NCI-H1436 (cell line): ENCODE measurements around the gene DTD1.

Experiments
- DNase-seq: peaks from one replicate; lab custom pipeline; 2025; lab: John Stamatoyannopoulos, UW

The DTD1 gene

DNA sequence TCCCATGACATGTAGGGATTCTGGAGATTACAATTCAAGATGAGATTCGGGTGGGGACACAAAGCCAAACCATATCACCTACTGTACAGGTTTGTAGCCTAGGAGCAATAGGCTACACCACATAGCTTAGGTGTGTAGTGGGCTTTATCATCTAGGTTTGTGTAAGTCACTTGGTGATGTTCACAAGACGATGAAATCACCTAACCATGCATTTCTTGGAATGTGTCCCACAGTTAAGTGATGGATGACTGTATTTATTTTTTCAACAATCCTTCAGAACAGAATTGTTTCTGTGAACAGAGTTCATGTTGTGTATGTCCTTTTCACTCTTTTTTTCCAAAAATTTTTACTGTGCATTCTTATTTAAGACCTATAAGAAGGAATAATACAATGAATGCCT lies 76.1 kb downstream of the DTD1 start:
- DNase-seq, result no peak

DNA sequence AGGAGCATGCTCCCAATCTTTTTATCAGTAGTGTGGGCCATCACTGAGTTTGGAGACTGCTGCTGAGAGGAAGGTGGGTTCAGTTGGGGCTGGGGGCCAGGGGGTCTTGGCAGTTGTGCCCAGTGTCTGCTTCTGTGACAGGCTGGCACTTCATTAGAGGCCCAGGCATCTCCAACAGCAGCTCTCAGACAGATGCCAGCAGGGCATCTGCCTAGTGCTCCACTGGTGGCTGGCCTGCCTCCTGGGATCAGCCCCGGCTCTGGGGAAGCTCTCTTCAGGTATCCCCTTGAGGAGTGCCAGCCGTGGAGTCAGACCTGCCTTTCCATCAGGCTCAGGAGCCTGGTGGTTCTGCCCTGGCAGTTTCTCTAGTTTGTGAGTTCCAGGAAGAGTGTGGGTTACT lies 77.3 kb downstream of the DTD1 start:
- no peak for DNase-seq

DNA sequence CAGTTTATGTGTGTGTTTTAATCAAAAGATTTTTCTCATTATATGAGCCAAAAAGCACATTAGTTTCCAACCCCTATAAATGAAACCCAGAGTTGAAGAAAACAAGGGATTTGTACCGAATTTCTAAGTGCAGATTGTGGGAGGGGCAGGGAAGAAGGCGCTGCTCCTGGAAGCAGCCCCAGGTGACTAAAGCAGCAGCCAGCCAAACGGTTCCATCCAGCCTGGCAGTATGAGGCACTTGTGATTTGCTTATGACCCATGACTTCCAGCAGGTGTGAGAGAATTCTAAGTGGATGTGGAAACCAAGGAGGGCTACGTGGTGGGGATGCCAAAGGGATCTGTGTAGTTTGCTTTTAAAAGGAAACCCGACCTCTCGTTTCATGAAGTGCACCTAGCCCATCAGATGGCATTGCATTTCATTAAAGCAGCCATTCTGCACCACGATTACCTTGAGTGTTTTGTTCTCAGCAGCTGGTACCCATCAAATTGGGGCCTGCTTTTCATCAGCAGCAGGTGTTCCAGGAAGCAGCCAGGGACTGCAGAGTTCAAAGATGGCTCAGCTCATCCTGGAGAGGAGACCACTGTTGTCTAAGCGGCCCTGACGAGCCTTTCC lies 79.1 kb downstream of the DTD1 start:
- DNase-seq, result peak; percentile 94

DNA sequence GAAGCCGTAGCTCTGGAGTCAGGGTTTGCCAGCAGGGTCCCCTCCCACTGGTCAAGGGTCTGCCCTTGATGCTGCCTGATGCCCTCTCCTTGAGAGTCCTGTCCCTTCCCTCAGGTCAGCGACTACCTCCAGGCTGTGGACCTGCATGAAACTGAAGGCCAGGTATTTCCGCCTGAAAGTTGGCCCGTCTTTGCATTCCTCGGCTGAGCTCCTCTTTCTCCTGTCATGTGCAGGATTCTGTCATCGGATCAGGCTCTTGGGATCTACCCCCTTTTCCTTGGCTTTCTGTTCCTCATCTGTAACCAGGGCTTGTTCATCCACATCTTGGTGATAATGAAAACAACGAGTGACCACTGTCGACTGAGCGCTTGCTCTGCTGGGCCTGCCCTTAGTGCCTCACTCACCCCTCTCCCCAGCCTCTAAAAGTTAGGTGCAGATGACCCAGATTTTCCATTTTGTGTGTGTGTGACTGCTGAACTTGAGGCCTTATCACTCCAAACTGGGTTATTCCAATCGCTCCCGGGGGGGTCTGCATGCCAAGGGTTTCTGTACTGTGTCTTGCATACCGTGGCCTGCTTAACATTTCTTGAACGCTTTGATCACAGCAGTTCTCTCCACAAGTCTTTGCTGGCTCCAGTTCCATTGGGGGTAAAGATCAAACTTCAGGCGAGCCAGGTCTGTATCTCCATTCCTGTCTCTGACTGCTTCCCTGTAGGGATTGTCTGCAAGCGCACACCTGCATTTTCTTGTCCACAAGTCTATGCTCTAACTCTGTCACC lies 81.6 kb downstream of the DTD1 start:
- DNase-seq, result no peak

DNA sequence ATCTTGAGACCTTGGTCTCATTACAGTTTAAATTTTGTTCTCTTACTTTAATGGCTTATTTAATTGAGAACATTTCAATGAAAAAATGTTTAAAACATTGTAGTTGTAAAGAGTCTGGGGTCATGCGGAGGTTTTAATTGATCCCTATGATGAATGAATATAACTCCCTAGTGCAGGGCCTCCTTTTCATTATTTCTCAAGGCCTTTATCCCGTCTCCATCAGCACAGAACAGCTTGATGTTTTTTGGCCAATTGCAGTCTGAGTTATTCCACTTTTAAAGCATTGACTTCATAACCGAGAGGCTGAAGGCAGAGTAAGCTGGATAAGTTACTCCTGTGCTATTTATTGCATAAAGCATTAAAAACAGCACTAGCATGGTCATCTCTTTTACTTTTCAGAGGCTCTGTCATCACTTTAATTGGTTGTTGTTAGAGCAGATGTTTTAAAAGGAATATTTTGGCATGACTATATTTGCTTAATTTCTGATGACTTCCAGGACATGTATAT lies 83.4 kb downstream of the DTD1 start:
- DNase-seq, result no peak

DNA sequence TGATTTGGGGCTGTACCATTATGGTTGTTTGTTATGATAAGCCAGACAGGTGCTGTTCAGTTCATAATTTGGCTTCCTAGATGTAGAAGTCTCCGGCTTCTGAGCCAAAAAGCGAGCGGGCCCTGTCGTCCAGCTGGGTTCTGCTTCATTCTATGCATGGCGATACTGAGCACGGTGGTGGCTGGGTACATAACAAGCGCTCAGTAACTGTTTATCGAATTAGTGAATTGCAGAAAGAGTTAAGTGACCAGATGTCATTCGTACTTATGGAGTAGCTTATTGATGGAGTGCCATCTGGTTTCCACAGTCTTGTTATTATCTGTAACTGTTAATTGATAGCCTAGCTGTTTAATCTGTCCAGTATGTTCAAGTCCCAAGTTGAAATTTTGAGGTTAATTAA lies 85.0 kb downstream of the DTD1 start:
- DNase-seq, result peak; percentile 35

DNA sequence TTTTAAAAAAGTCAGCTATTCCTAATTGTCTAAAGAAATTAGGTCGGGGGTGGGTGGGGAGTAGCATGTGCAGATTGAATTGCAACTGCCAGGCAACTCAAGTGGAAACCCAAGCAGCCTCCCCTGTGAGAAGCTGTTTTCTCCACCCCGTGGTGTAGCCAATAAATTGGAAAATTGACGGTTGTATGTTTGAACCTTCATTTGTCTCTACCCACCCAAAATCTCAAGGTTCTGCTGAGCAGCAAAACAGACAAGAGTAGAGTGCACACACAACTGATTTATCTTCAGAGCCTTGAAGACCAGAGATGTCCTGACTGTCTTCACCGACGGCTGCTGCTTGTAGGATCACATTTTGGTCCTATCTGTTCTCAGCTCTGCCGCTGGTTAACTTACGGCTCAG lies 88.5 kb downstream of the DTD1 start:
- DNase-seq, result peak; percentile 23

DNA sequence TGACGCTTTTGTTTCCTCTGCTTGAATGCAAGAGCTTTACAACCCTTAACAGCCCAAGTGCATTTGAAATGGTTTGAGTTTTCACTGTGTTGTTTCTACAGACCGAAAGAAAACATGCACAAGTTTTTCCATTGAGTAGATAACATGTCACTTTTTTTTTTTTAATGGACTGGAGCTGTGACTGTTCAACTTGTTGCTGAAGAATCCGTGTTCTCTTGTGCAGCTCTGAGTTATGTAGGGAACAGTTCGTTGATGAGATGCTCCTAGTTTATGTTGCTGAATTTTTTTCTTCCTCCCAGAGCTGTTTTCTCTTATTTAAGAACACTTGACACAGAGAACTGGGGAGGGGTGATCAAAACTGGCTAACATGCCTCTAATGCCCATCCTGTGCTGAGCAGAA lies 89.3 kb downstream of the DTD1 start:
- DNase-seq, result no peak

DNA sequence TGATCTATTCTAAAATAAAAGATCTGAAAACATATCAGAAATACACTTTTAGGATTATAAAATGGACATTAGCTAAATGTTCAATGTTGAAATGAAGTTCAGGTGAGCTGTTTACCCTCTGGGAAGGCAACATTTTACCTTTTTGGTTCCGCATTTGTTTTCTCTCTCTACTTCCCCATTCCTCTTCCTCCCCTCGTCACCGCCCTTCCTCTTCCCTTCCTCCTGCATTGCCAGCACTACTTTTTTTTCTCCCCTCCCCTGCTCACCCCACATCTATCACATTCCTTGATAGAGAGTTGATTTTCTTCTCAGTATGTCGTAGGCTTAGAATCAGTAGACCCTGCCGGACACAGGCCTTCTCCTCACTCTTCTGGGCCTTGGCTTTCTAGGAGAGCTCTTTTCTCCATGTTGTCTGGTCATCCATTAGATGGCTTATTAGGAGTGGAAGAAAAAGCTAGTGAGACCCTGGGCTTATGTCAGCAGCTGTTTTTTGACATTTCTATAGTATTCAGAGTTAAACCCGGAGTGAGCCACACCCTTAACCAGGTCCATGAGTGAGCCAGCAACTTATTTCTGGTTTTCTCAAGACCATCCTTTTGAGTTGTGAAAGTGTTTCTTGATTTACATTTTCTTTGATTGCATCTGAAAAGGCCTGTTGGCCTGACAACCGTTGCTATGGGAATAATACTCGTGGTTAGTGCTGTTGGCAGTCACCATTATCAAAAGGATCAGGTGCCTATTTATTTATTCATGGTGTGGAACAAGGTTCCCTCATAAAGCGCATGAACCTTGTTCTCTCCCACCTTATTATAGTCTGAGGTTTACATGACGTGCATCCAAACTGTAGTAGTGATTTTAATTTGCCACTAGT lies 90.9 kb downstream of the DTD1 start:
- DNase-seq, result peak; percentile 80

DNA sequence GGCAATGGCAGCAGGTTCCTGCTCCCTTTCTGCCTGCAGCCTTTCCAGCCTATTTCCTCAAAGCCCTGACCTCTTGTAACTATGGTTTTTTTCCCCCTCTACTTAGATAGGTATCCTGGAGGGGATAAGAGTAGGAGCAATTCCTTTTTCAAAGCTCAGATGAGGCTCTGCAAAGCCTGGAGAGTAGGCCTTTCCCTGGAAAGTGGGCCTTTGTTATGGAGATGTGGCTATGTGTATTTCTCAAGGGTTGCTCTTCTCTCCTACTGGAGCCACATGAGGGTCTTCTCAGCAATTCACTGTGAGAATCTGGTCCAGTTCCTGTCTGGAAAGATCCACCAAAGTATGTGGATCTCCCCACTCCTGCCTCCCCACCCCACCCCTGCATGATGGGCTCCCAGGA lies 96.0 kb downstream of the DTD1 start:
- no peak for DNase-seq

DNA sequence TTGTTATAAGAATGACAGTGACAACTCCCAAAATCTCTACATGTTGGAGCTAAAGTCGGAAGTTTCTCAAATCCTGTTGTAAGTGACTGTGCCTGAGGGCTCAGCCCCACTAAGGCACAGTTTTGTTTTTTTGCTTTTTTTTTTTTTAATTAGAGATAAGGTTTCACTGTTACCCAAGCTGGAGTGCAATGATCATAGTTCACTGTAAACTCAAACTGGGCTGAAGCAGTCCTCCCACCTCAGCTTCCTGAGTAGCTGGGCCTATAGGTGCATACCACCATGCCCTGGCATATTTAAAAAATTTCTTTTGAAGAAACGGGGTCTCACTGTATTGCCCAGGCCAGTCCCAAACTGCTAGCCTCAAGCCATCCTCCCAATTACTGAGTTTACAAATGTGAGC lies 96.9 kb downstream of the DTD1 start:
- DNase-seq, result no peak

DNA sequence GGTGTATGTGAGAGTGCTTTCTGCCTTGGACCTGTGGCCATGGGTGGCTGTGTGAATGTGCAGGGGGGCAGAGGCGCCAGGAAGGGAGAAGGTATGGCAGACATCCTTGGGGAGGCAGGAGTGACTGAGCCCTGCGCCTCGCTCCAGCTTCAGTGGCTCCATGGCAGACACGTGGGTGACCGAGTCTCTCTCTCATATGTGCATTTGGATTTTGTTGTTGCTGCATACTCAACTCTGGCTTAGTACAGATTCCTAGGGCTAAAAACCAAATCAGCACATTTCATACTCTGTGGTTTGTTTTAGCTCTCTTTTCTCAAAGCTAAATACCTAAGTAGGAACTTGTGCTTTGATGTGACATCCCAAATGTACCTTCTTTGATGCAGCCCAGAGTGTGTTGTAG lies 97.6 kb downstream of the DTD1 start:
- DNase-seq, result no peak

DNA sequence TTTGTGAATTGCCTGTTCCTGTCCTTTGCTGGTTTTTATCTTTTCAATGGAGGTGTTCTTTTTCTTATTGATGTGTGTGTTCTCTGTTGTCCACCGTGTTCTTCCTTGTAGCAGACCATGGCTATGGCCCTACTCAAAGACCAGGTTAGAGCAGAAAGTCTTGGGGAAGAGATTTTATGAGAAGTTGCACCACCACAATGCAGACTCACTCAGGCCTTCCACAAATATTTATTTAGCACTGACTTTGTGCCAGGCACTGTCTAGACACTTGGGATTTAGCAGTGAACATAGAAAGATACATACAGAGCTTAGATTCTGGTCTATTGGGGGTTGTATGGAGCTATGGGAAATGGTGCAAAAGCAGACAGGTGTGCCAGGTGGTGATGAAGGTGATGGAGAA lies 98.8 kb downstream of the DTD1 start:
- no peak for DNase-seq

DNA sequence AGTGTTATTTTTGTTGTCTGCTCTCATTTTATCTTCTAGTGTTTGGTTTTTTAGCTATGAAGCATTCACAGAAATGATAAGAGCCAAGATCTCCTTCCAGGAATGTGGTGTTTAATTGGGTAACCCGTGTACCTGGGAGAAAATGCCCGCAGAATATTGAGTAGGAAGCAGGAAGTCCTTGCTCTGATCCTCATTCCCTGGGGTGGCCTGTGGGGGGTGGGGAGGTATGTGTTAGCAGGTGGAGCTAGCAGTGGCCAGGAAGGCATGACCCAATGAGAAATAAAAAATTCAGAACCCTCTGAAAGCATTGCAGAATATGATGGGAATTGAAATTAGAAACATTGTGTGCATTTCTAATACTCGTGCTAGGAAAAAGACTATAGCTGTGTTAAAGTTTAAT lies 100.8 kb downstream of the DTD1 start:
- DNase-seq, result no peak

DNA sequence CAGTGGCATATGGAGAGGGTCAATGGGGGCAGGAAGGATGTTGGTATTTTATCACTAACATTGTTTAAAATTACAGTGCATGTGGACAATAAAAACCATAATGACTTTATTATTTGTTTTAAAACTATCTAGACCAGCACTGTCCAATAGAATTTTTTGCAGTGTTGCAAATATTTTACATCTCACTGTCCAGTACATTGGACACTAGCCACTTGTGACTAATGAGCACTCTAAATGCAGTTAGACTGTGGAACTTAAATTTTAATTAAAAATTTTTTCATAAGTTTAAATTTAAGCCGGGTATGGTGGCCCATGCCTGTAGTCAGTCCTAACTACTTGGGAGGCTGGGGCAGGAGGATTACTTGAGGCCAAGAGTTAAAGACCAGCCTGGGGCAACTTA lies 101.7 kb downstream of the DTD1 start:
- DNase-seq, result no peak

DNA sequence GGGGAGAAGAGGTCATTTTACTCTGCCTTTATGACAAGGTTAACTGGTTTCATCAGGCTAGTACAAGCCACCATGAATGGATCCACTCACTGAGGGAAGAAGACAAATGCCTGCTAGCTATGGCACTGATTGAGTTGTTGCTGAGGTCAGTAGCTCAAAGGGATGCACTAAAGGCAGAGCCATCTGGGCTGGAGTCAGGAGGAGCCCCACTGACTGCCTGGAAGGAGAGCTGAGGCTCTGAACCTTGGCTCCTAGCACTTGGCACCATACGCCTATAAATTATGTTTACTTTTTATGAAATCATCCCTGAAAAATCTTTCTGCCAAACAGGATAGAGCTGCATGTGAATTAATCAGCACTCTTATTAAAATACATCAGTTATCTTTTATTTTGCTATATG lies 104.6 kb downstream of the DTD1 start:
- DNase-seq, result no peak

DNA sequence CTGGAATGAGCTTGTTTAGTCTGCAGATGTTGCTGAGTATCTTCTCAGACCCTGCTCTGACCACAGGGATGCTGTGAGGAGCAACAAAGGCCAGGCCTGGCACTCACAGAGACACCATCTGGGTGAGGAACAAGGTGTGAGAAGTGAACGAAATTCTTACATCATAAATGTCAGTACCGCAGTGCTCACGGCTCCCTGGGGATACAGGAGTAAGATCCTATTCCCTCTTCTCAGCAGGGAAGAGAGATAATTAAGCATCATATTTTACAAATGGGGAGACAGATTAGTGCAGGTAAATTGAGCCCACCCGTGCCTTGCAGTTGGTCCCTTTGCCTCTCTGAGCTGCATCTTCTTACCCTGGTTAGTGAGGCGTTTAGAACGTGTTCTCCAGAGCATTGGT lies 106.2 kb downstream of the DTD1 start:
- DNase-seq, result no peak

DNA sequence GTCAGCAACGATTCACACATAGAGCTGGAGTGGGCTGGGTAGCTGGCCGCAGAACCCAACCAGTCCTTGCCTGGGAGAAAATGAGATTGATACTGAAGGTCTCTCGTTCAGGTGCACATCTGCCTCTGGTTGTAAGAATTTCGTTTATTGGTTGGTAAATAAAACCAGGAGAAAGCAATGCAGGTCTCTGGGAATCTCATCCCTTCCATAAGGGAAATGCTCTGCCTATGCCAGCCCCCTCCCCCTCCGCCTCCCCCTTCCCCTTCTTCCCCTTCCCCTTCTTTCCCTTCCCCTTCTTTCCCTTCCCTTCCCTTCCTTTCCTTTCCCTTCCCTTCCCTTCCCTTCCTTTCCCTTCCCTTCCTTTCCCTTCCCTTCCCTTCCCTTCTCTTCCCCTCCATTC lies 107.3 kb downstream of the DTD1 start:
- DNase-seq, result no peak

DNA sequence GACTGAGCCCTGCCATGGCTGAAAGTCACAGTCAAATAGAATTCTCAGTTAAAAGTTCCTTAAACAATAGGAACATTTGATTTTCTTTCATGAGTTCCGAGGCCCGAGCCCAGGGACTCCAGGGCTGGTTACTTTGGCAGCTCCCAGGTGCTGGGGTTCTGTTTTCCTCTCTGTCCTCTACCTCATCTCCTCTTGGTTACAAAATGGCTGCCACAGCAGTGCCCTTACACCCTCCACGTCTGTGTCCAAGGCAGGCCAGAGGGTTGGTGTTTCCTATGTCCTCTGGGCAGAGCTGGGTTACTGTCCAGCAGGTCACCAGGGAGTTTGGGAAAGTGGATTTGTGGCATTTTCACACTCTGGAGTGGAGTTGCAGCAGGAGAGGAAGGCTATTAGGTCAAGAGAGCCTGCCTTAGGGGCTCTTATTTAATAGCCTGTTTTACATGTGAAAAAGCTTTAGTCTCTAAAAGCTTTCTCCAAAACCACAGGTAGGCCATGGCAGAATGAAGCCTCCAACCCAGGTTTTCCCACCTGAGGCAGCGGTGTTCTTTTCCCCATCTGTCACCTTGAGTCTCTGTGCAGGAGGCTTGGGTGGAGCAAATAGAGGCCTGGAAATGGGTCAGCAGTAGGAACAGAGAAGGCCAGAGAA lies 111.0 kb downstream of the DTD1 start:
- DNase-seq, result no peak

DNA sequence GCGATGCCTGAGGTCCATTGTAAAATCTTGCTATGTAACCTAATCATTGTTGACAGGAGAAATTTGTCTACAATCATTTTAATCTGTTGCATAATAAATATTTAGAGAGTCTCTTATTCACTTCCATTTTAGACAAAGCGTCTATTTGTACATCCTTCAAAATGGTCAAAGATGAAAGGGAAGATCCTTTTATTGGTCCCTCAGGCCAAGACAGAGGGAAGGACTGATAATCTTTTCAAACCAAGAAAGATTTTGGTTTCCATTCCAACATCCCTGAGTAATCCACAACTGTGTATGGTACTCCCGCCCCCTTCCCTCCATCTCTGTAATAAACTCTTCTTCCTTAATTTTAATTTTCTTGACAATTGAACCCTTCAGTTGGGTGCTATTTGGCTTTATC lies 114.1 kb downstream of the DTD1 start:
- DNase-seq, result no peak

DNA sequence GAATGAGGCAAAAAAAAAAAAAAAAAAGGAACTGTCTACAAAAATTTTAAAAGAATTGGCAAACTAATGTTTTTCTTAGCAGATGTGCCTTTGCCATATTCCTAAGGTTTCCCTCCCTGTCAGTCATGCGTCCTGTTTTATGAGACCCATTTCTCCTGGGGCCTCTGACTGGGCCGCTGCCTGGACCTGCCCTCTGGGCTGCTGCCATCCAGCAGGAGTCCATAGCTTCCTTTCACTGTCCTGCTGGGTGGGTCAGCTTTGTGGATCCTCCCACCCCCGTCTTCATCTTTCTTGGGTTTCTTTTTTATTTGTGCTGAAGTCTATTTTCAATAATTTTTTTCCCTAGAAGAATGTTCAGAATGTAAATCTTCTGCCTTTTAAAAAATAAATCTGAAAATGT lies 114.9 kb downstream of the DTD1 start:
- no peak for DNase-seq

DNA sequence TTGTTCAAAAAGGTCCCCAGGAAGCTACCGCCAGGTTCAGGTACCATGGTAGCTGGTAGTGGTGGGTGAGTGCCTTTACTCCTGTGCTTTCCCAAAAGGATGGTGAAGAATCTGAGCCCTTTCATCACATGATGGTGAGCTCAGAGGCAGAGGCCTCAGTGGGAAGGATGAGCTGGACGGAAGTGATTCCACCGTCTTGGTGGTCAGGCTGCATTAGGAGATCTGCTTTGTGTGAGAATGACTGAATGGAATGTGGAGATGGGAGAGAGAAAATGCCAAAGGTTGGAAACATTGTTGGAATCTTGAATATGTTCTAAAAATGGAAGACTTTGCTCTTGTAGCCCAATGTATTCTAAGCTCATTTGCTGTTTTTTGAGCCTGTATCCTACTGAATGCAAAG lies 117.6 kb downstream of the DTD1 start:
- no peak for DNase-seq
